Measurements from ENCODE around the gene LIN37. TPM values are rescaled to one million over a fixed set of nuclear protein-coding genes. Genes with fewer than 3 reads are reported as not detected.

Gene LIN37, protein sequence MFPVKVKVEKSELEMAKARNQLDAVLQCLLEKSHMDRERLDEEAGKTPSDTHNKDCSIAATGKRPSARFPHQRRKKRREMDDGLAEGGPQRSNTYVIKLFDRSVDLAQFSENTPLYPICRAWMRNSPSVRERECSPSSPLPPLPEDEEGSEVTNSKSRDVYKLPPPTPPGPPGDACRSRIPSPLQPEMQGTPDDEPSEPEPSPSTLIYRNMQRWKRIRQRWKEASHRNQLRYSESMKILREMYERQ
- 6.2 TPM for total RNA-seq
- long read RNA-seq, transcript LIN37-201 (9 exons, 1,150 nt): major isoform, 5 of 6 reads
- long read RNA-seq, partial matches to known transcripts: 0 of 6 reads
- long read RNA-seq, other reads (novel, unspliced or antisense): 1 of 6 reads

DNA sequence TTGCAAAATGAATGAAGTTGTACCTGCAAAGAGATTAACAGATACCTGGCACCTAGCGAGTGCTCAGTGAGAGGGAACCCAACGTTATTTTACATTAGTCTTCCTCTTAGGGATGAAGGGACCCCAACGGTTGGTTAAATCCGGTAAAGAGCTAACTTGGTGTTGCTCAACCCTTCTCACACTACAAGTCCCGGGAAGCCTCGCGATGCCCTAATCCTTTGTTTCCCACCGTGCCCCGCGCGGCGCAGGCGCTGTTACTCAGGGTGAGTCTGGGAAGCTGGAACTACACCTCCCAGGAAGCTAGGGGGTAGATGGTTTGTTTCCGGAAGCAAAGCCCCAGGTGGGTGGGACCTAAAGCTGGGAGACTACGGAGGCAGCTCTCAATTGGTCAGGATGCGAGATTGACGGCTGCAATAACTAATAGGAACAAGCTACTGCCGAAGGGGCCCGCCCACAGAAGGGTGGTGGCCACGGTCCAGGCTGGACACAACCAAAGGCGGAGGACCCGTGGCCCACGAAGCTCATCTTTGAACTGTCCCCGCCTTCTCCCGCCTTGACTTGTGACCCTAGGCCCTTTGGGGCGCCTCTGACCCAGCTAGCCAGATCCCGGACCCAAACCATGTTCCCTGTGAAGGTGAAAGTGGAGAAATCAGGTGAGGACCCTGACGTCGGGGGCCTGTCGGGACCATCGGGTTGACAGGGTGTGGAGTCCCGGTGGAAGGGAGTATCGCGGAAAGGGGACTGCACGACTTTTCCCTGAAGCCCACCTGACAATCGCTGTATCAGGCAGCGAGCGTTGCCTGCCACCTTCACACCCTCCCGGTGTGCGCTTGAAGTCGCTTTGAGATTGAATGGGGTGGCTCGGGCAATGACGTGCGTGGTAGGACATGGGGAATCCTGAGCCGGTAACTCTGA, at the start of gene LIN37:
Gene LIN37 (plus strand): TSS at position 471 of the 915 bp plus-strand sequence. CDS start 149 bp downstream, at position 620.
- Histone ChIP-seq H3K36me3 (peaks cover 21% of the 10 kb centered on the region), H3K27ac (replicated peaks) (peak within 1 kb of the TSS; percentile 84), H3K4me3 (peak within 1 kb of the TSS; percentile 82), H3K27me3 (ENCODE audit: low read depth) (no peaks in the 10 kb centered on the region), H3K9me3 (replicated peaks) (no peaks in the 10 kb centered on the region), H3K4me1 (peaks cover 67% of the 10 kb centered on the region)
- intact Hi-C loops (cut with micrococcal nuclease): no loop called here
- DNase-seq: peak; percentile 99
- TF ChIP-seq, protein P1, sequence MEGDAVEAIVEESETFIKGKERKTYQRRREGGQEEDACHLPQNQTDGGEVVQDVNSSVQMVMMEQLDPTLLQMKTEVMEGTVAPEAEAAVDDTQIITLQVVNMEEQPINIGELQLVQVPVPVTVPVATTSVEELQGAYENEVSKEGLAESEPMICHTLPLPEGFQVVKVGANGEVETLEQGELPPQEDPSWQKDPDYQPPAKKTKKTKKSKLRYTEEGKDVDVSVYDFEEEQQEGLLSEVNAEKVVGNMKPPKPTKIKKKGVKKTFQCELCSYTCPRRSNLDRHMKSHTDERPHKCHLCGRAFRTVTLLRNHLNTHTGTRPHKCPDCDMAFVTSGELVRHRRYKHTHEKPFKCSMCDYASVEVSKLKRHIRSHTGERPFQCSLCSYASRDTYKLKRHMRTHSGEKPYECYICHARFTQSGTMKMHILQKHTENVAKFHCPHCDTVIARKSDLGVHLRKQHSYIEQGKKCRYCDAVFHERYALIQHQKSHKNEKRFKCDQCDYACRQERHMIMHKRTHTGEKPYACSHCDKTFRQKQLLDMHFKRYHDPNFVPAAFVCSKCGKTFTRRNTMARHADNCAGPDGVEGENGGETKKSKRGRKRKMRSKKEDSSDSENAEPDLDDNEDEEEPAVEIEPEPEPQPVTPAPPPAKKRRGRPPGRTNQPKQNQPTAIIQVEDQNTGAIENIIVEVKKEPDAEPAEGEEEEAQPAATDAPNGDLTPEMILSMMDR (IDR thresholded peaks at IDR 0.05; ENCODE audit: borderline replicate concordance): peak; percentile 50

DNA sequence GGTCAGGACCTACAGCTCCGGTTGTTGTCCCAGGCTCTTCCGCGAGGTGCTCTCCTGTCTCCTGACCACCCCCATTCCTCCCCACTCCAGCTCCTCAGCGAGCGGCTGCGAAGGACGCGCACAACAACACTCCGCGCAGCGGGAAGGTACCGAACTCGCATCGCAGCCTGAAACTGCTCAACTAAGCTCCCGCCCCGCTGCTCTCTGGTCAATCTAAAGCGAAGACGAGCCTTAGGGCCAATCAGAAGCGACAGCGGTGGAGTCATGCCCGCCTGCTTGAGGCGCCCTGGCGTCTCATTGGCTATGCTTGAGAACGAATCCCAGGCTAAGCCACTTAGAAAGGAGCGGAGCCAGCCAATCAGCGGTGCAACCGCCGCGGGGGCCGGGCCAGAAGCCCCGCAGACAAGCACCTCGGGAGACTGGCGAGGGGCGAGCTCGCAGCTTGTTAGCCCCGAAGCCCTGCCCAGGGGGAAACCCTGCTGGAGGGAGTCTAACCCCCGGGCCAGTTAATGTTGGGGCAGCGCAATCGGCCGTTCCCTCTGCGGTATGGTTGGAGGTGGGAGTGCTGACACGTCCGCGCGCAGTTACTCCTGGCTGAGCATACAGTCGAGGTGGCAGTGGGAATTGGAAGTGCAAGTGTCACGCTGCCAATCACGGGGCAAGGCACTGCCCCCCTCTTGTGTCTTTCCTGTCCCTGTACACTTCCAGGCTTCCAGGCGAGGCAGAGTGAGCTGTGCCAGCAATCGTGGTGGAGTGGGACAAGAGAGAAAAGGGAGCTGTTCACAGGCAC, 46.0 kb upstream of the LIN37 start:
- peaks cover 25% of the 10 kb centered on the region for H3K27me3 ChIP-seq (ENCODE audit: low read depth)
- peak overlapping the region; percentile 78 for H3K27ac ChIP-seq (replicated peaks)
- TF ChIP-seq, protein P1 (IDR thresholded peaks at IDR 0.05; ENCODE audit: borderline replicate concordance): no peak
- peak overlapping the region; percentile 72 for H3K4me3 ChIP-seq
- peaks cover 16% of the 10 kb centered on the region for H3K4me1 ChIP-seq
- no peaks in the 10 kb centered on the region for H3K9me3 ChIP-seq (replicated peaks)
- DNase-seq: peak; percentile 95
- intact Hi-C loops (cut with micrococcal nuclease): no loop called here
- no peaks in the 10 kb centered on the region for H3K36me3 ChIP-seq

DNA sequence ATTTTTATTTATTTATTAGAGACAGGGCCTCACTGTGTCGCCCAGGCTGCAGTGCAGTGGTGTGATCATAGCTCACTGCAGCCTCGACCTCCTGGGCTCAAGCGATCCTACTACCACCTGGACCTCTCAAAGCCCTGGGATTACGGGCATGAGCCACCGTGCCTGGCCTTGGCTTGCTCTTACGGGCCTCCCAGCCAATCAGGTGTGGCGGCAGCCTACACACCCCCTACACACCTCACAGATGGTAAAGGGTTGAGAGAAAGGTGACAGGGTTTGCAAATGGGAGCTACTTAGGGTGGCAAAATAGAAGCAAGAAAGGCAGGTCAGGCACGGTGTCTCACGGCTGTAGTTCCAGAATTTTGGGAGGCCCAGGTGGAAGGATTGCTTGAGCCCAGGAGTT, 45.0 kb upstream of the LIN37 start:
- Histone ChIP-seq H3K4me1 (peaks cover 16% of the 10 kb centered on the region), H3K36me3 (no peaks in the 10 kb centered on the region), H3K4me3 (peak overlapping the region; percentile 72), H3K27ac (replicated peaks) (no peak overlapping the region), H3K27me3 (ENCODE audit: low read depth) (peaks cover 26% of the 10 kb centered on the region), H3K9me3 (replicated peaks) (no peaks in the 10 kb centered on the region)
- TF ChIP-seq, protein P1 (IDR thresholded peaks at IDR 0.05; ENCODE audit: borderline replicate concordance): no peak
- intact Hi-C loops (cut with micrococcal nuclease): no loop called here
- DNase-seq: no peak

DNA sequence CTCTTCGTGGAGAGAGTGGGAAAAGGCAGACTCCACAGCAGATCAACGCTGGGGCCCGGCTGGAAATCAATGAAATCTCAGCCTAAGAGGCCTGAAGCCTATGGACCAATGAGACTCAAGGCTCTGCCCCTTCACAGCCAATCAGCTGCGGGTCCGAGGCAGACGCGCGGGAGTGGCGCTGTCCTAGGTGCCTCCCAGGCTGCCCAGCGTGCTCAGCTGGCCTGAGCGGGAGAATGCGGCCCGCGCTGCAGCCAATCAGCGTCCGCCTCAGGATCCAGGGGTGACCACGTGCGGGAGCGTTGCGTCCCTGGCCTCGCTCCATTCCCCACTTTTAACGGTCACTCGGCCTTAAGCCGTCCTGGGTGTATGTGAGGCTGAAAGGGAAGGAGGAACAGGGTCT, 44.2 kb upstream of the LIN37 start, which contains the start of gene ZBTB32:
Gene ZBTB32 (plus strand): TSS at position 341 of the 400 bp plus-strand sequence. CDS start 10,069 bp downstream, outside the sequence.
- H3K36me3 ChIP-seq: no peaks in the 10 kb centered on the region
- no peak for DNase-seq
- H3K27ac ChIP-seq (replicated peaks): no peak within 1 kb of the TSS
- peaks cover 16% of the 10 kb centered on the region for H3K4me1 ChIP-seq
- intact Hi-C loops (cut with micrococcal nuclease): no loop called here
- H3K27me3 ChIP-seq (ENCODE audit: low read depth): peaks cover 31% of the 10 kb centered on the region
- H3K4me3 ChIP-seq: no peak within 1 kb of the TSS
- H3K9me3 ChIP-seq (replicated peaks): no peaks in the 10 kb centered on the region
- TF ChIP-seq, protein P1 (IDR thresholded peaks at IDR 0.05; ENCODE audit: borderline replicate concordance): no peak

DNA sequence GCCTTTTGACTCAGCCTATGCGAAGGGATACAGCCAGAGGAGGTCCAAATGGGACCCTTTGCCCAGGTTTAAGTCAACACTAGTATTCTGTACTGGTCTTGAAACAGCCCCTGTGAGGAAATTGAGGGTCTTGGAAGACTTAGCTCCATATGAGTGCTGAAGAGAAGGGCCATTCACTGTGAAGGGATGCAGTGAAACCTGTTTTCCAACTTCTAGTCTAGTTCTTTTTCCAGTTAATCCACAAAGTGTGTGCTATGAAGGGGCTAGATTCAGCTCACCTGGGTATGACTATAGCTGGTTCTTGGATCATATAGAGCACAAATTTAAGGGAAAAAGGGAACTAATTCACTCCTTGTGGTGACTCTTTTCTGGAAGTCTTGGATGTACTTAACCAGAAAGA, 40.0 kb upstream of the LIN37 start:
- no peak for DNase-seq
- Histone ChIP-seq H3K4me3 (no peak overlapping the region), H3K27me3 (ENCODE audit: low read depth) (peaks cover 29% of the 10 kb centered on the region), H3K27ac (replicated peaks) (no peak overlapping the region), H3K36me3 (no peaks in the 10 kb centered on the region), H3K4me1 (no peaks in the 10 kb centered on the region), H3K9me3 (replicated peaks) (no peaks in the 10 kb centered on the region)
- TF ChIP-seq, protein P1 (IDR thresholded peaks at IDR 0.05; ENCODE audit: borderline replicate concordance): no peak
- intact Hi-C loops (cut with micrococcal nuclease): no loop called here
